Dorsolateral prefrontal cortex (tissue), 118 donors: ENCODE results near the gene USP17L15. TPM values are rescaled to one million over a fixed set of nuclear protein-coding genes. Genes with fewer than 3 reads are reported as not detected.

Experiments
- total RNA-seq, 120 experiments: library from RNA; stranded (reverse); gene quantifications; one replicate each; pipeline versions ENCODE4 v1.2.3 to v1.2.4, GENCODE V29; 2022

The USP17L15 gene
- total RNA-seq, 120 experiments from 2014 or later, result not detected

Other genes with a start within 250 kb of the USP17L15 start
- under 1 TPM in 2 of 120 experiments, not detected in 118; 0.19 to 0.24 TPM for gene FAM90A26, start 64.0 kb upstream of the USP17L15 start, total RNA-seq
- not detected for gene USP17L10, start 23.7 kb upstream of the USP17L15 start, total RNA-seq
- under 1 TPM in 1 of 120 experiments, not detected in 119; 0.28 TPM for gene USP17L11, start 19.0 kb upstream of the USP17L15 start, total RNA-seq
- not detected for gene USP17L12, start 14.2 kb upstream of the USP17L15 start, total RNA-seq
- not detected for gene USP17L13, start 9.5 kb upstream of the USP17L15 start, total RNA-seq
- gene USP17L17, start 9.5 kb downstream of the USP17L15 start, total RNA-seq, result not detected
- not detected for gene USP17L18, start 14.2 kb downstream of the USP17L15 start, total RNA-seq
- not detected for gene USP17L19, start 19.0 kb downstream of the USP17L15 start, total RNA-seq
- under 1 TPM in 1 of 120 experiments, not detected in 119; 0.24 TPM for gene USP17L20, start 23.7 kb downstream of the USP17L15 start, total RNA-seq
- not detected for gene USP17L21, start 28.5 kb downstream of the USP17L15 start, total RNA-seq
- not detected for gene USP17L22, start 33.2 kb downstream of the USP17L15 start, total RNA-seq
- gene USP17L24, start 90.8 kb downstream of the USP17L15 start, total RNA-seq, result not detected
- gene USP17L25, start 95.5 kb downstream of the USP17L15 start, total RNA-seq, result not detected
- not detected for gene USP17L26, start 100.3 kb downstream of the USP17L15 start, total RNA-seq
- gene USP17L5, start 105.0 kb downstream of the USP17L15 start, total RNA-seq, result not detected
- gene USP17L27, start 109.8 kb downstream of the USP17L15 start, total RNA-seq, result not detected
- not detected for gene USP17L28, start 114.5 kb downstream of the USP17L15 start, total RNA-seq
- not detected for gene USP17L29, start 119.3 kb downstream of the USP17L15 start, total RNA-seq
- gene USP17L30, start 128.7 kb downstream of the USP17L15 start, total RNA-seq, result not detected
- not detected for gene DEFB131A, start 210.0 kb downstream of the USP17L15 start, total RNA-seq